Transverse colon (tissue), 4 donors: Measurements from ENCODE around the gene SYTL4. TPM values are rescaled to one million over a fixed set of nuclear protein-coding genes. Genes with fewer than 3 reads are reported as not detected.
A peak's percentile ranks its signal among the peaks of the same experiment; 100 is the strongest.

Experiments used
- DNase-seq: peaks from one replicate; pipeline ENCODE4 v3.0.0-alpha.2; 2019
- H3K27ac ChIP-seq, 4 donors: fragments of 200-600 bp; sonication (generic); 2 replicates each; pipeline ENCODE4 v1.5.1; 2016 to 2018; ENCODE audit warnings: inconsistent platforms in 4 of 4
- H3K27me3 ChIP-seq: fragments of 200-600 bp; sonication (generic); 2 replicates; pipeline ENCODE4 v1.5.1; 2017; ENCODE audit warnings: inconsistent platforms
- H3K36me3 ChIP-seq, 4 donors: fragments of 200-600 bp; sonication (generic); 2 replicates each; pipeline ENCODE4 v1.5.1; 2017 to 2019; ENCODE audit warnings: inconsistent platforms in 4 of 4
- H3K4me1 ChIP-seq, 4 donors: fragments of 200-600 bp; sonication (generic); 2 replicates each; pipeline ENCODE4 v1.5.1; 2017 to 2020; ENCODE audit warnings: inconsistent platforms in 4 of 4
- H3K4me3 ChIP-seq, 4 donors: fragments of 200-600 bp; sonication (generic); 1 replicate in 1 of 4; 2 replicates in 3 of 4; pipeline versions ENCODE4 v1.5.1 to v1.6.1; 2017 to 2019; ENCODE audit warnings: inconsistent platforms in 4 of 4
- H3K9me3 ChIP-seq, 2 donors: fragments of 200-600 bp; sonication (generic); 2 replicates each; pipeline ENCODE4 v1.5.1; 2017 to 2019; ENCODE audit warnings: inconsistent platforms in 2 of 2
- EP300 ChIP-seq: sonication (generic); formaldehyde crosslinking; IDR thresholded peaks from one replicate; pipeline ENCODE4 v1.6.1; 2017; ENCODE audit warnings: antibody characterized with exemption, low read depth
- POLR2A ChIP-seq: fragments of 450-650 bp; IDR thresholded peaks from one replicate; pipeline ENCODE4 v1.6.1; 2016; ENCODE audit warnings: antibody characterized with exemption, mild to moderate bottlenecking, moderate library complexity
- POLR2AphosphoS5 ChIP-seq, 3 donors: sonication (generic); formaldehyde crosslinking; IDR thresholded peaks; one replicate each; pipeline ENCODE4 v1.6.1; 2016; ENCODE audit warnings: antibody characterized with exemption in 3 of 3
- WGBS, 2 donors: methylation state at CpG; one replicate each; pipeline ENCODE4 v1.1.5; 2018; ENCODE audit warnings: low coverage in 1 of 2; 5-methylcytosine and 5-hydroxymethylcytosine counted together
- in situ Hi-C, 4 donors: fragments of 200-750 bp; cut with MboI; loops; one replicate each; pipeline versions ENCODE4 v1.15.0 to v1.15.1; 2017; ENCODE audit warnings: low sequenced_read_pairs in 3 of 4, low pct_ligation_motif_present in 1 of 4, low pct_unique_long_range_greater_than_20kb in 1 of 4
- intact Hi-C: fragments of 100-400 bp; cut with DNase I; formaldehyde crosslinking; loops from one replicate; pipeline ENCODE4 v1.15.1; 2023; ENCODE audit warnings: low total_unique reads
- total RNA-seq, 4 donors: library from RNA; depleted of rRNA; stranded (reverse); fragments of >200 nt; gene quantifications; one replicate each; pipeline ENCODE4 v1.1.0, GENCODE V29; 2016
- TF ChIP-seq, protein P1 (sequence below), 5 experiments: fragments of 200-600 bp in 3 of 5; fragments of 450-650 bp in 2 of 5; sonication (generic) in 3 of 5; IDR thresholded peaks; 1 replicate in 2 of 5; 2 replicates in 3 of 5; pipeline ENCODE4 v1.5.1; 2016 to 2017; ENCODE audit warnings: antibody characterized with exemption in 5 of 5, inconsistent platforms in 3 of 5, mild to moderate bottlenecking in 2 of 5, moderate library complexity in 1 of 5

The SYTL4 gene
- total RNA-seq, 4 donors from 2014 or later = 39.0 to 49.7 (median 43.1) TPM

DNA sequence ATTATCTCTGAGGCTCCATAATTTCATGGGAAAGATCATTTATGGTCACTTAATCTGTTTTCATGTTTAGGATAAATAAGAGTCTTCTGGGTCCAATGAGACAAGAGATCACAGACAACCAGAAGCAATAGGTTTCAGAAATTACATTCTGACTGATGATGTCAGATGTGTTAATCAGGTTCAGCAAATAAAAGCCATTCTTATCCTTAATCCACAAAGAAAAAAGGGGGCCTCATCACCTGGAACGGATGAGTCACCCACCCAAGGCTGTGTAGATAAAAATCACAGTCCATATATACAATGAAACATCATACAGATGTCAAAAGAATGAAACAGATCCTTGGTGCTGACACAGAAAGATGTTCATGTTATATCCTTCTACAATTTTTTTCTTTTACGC, 36.6 kb downstream of the SYTL4 start:
- H3K36me3 ChIP-seq = no peaks in the 10 kb centered on the region
- no peak for DNase-seq
- no peaks in the 10 kb centered on the region for H3K9me3 ChIP-seq
- no peaks in the 10 kb centered on the region for H3K4me1 ChIP-seq
- no peak overlapping the region for H3K27ac ChIP-seq
- in situ Hi-C loops (no loop called here), intact Hi-C loops (no loop called here)
- H3K27me3 ChIP-seq = no peaks in the 10 kb centered on the region
- WGBS, 2 donors = 68 to 90% methylated on average over 2 of the region's 2 CpGs
- no peak overlapping the region for H3K4me3 ChIP-seq
- TF ChIP-seq POLR2AphosphoS5 (IDR thresholded peaks at IDR 0.05) = no peak
- no peak for TF ChIP-seq POLR2A
- no peak for TF ChIP-seq EP300
- TF ChIP-seq, protein P1, sequence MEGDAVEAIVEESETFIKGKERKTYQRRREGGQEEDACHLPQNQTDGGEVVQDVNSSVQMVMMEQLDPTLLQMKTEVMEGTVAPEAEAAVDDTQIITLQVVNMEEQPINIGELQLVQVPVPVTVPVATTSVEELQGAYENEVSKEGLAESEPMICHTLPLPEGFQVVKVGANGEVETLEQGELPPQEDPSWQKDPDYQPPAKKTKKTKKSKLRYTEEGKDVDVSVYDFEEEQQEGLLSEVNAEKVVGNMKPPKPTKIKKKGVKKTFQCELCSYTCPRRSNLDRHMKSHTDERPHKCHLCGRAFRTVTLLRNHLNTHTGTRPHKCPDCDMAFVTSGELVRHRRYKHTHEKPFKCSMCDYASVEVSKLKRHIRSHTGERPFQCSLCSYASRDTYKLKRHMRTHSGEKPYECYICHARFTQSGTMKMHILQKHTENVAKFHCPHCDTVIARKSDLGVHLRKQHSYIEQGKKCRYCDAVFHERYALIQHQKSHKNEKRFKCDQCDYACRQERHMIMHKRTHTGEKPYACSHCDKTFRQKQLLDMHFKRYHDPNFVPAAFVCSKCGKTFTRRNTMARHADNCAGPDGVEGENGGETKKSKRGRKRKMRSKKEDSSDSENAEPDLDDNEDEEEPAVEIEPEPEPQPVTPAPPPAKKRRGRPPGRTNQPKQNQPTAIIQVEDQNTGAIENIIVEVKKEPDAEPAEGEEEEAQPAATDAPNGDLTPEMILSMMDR (IDR thresholded peaks at IDR 0.05) = no peak

DNA sequence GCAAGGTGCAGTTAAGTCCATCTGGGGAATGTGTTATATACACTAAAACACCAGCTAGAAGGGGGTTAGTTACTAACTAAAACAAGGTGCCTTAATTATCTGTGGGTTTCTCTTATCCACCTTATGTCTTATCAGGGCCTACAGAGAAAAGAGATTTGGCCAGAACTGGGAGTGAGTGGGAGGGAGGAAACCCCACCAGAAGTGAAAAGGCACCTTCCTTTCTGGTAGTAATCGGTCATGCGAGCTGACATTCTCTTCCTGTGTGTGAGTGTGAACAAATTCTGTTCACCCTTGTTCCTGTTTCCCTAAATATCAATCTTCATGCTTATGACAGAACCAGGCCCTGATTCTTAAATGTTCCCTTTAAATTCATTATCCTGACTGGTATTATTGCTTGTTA, 44.4 kb downstream of the SYTL4 start:
- Histone ChIP-seq H3K9me3 (no peaks in the 10 kb centered on the region), H3K4me3 (no peak overlapping the region), H3K36me3 (no peaks in the 10 kb centered on the region), H3K4me1 (peaks cover 0 to 4% (median 0%) of the 10 kb centered on the region in 4 donors), H3K27me3 (no peaks in the 10 kb centered on the region), H3K27ac (no peak overlapping the region)
- whole genome bisulfite sequencing, 2 donors = 61% methylated on average over 2 of the region's 2 CpGs; no CpG with 5 or more reads in 1 of the 2 donors
- TF ChIP-seq, protein P1 (IDR thresholded peaks at IDR 0.05) = no peak
- TF ChIP-seq EP300 (no peak), POLR2AphosphoS5 (IDR thresholded peaks at IDR 0.05) (no peak), POLR2A (no peak)
- in situ Hi-C loops = loop anchor here in 3 of 4 donors (5.0 to 10.0 kb wide), 2 partner anchors 77 to 80 kb away; no protein-coding TSS in a partner anchor
- DNase-seq = no peak
- intact Hi-C loops = loop anchor here (2.0 kb wide), 1 partner anchor 81 kb away; no protein-coding TSS in a partner anchor

DNA sequence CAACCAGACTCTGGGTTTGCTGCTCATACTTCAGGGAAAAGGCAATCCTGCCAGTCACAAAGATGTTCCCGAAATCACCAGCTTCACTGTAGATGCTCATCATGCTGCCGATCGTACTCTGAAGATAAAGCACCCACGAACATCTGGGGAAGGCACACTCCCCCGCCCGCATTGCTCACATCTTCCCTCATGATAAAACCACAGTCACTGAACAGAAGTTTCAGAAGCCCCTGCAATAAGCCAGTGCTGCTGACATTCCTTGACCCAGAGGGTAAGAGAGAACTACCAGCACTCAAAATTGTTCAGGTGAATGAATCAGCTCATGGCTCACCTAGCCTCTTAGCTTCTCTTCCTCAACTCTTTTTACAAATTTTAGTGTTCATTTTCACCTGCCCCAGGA, 44.8 kb downstream of the SYTL4 start:
- no peaks in the 10 kb centered on the region for H3K9me3 ChIP-seq
- DNase-seq = no peak
- H3K36me3 ChIP-seq = no peaks in the 10 kb centered on the region
- intact Hi-C loops = loop anchor here (2.0 kb wide), 1 partner anchor 82 kb away; no protein-coding TSS in a partner anchor
- 70% methylated on average over 6 of the region's 6 CpGs; no CpG with 5 or more reads in 1 of the 2 donors for WGBS, 2 donors
- in situ Hi-C loops = loop anchor here in 3 of 4 donors (5.0 to 10.0 kb wide), 2 partner anchors 78 to 80 kb away; no protein-coding TSS in a partner anchor
- no peak overlapping the region for H3K27ac ChIP-seq
- no peak overlapping the region for H3K4me3 ChIP-seq
- H3K4me1 ChIP-seq = peaks cover 0 to 4% (median 0%) of the 10 kb centered on the region in 4 donors
- TF ChIP-seq POLR2AphosphoS5 (IDR thresholded peaks at IDR 0.05) (no peak), POLR2A (no peak), EP300 (no peak)
- TF ChIP-seq, protein P1 (IDR thresholded peaks at IDR 0.05) = no peak
- no peaks in the 10 kb centered on the region for H3K27me3 ChIP-seq

DNA sequence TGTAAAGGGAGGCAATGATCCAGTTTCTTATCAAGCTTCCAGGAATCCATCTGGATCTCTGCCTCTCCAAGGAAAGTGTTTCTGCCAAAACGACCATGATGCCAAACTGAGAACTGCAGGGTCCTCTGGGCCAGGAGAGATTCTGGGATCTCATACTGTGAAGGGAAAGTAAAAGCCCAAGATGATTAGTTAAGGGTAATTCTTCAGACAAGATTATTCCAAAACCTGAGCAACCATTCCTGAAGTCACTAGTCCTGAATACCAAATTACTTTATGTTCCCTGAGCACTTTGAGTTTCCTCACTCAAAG, 46.0 kb downstream of the SYTL4 start:
- Histone ChIP-seq H3K4me3 (no peak overlapping the region), H3K9me3 (no peaks in the 10 kb centered on the region), H3K27me3 (no peaks in the 10 kb centered on the region), H3K27ac (no peak overlapping the region), H3K4me1 (peaks cover 0 to 4% (median 0%) of the 10 kb centered on the region in 4 donors), H3K36me3 (no peaks in the 10 kb centered on the region)
- intact Hi-C loops (loop anchor here (2.0 kb wide), 1 partner anchor 83 kb away; no protein-coding TSS in a partner anchor), in situ Hi-C loops (loop anchor here in 3 of 4 donors (5.0 to 10.0 kb wide), 2 partner anchors 79 to 81 kb away; no protein-coding TSS in a partner anchor)
- WGBS, 2 donors = 5% methylated on average over 1 of the region's 1 CpG; no CpG with 5 or more reads in 1 of the 2 donors
- TF ChIP-seq, protein P1 (IDR thresholded peaks at IDR 0.05) = peak in 1 of 5 experiments; percentile 0
- no peak for TF ChIP-seq EP300
- DNase-seq = no peak
